Neural progenitor cell (in vitro differentiated cells): ENCODE data around the gene EYA3.

Source experiments
- EZH2 ChIP-seq: fragments of 200-600 bp; sonication (generic); IDR thresholded peaks from 2 replicates; pipeline ENCODE4 v1.6.1; 2017; ENCODE audit warnings: antibody characterized with exemption, mild to moderate bottlenecking, moderate library complexity
- EZH2phosphoT487 ChIP-seq: fragments of 200-600 bp; sonication (generic); IDR thresholded peaks from 2 replicates; pipeline ENCODE4 v1.6.1; 2017; ENCODE audit warnings: antibody characterized with exemption
- TF ChIP-seq, protein P1 (sequence below): fragments of 200-600 bp; sonication (generic); IDR thresholded peaks from 2 replicates; pipeline ENCODE4 v1.5.1; 2017; ENCODE audit warnings: antibody characterized with exemption, mild to moderate bottlenecking

DNA sequence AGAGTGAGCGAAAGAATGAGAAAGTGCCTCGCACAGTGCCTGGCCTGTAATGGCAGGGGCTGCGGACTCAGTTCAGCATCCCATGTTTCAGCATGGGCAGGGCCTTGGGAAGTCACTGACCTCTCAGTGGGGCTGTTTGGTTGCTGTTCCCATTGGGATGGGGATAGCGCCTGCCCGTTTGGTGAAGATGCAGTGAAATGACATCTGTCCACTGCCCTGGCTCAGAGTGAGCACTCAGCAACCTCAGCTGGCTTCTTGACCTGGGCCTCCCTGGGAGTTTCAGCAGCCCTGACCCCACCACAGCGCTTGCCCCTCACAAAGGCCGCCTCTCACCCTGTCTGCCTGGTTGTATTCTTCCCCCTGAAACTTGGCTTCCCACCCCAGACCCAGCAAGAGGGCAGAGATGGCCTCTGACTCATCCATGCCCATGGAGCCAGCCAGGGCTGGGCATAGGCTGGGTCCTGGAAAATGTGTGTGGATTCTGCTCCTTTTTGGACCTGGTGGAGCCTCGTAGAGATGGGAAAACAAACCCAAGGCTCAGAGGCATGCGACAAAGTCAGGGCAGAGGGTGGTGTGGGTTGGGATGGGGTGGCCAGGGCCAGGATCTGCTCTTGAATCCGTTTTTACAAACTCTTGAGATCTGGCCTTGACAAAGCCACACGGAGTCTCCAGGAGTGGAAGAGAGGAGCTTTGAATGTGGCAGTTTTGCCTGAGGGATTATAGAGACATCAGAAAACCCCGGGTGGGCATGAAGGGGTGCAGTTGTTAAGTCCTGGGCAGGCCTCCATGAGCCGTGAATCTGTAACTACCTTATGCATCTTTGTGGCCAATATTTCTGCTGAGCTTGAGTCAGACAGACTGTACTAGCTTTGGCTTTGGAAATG is 127.4 kb downstream of the EYA3 start:
- TF ChIP-seq, protein P1, sequence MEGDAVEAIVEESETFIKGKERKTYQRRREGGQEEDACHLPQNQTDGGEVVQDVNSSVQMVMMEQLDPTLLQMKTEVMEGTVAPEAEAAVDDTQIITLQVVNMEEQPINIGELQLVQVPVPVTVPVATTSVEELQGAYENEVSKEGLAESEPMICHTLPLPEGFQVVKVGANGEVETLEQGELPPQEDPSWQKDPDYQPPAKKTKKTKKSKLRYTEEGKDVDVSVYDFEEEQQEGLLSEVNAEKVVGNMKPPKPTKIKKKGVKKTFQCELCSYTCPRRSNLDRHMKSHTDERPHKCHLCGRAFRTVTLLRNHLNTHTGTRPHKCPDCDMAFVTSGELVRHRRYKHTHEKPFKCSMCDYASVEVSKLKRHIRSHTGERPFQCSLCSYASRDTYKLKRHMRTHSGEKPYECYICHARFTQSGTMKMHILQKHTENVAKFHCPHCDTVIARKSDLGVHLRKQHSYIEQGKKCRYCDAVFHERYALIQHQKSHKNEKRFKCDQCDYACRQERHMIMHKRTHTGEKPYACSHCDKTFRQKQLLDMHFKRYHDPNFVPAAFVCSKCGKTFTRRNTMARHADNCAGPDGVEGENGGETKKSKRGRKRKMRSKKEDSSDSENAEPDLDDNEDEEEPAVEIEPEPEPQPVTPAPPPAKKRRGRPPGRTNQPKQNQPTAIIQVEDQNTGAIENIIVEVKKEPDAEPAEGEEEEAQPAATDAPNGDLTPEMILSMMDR, result no peak
- TF ChIP-seq EZH2phosphoT487 (no peak), EZH2 (no peak)
